Measurements from ENCODE around the gene BPIFB2. TPM values are rescaled to one million over a fixed set of nuclear protein-coding genes. Genes with fewer than 3 reads are reported as not detected.

The BPIFB2 gene
- total RNA-seq, 2 experiments from 2014 or later: not detected

DNA sequence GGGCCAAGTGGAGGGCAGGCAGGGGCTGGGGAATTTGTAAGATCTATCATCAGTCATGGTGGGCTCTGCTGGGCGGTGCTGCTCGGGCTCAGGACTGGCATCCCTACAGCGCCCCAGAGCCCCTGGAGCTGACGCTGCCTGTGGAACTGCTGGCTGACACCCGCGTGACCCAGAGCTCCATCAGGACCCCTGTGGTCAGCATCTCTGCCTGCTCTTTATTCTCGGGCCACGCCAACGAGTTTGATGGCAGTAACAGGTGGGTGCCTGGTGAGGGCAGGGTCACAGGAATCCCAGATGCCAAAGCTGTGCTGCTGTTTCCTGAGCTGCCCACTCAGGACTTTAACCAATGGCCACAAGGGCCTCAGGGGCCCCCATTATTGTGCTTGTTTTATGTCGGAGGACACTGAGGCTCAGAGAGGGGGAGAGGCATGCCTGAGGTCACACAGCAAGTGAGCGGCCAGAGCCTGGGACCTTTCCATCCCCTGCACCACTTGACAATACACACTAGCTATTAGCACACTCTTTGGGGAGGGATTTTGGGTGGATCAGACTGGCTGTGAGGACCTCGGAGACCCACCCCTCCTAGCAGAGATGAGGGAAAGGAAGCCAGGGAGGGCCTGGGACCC, 6.3 kb downstream of the BPIFB2 start:
- POLR2A ChIA-PET: no interaction called here
- Mint-ChIP-seq H3K9me3 (no peaks in the 10 kb centered on the region), H3K27ac (no peak overlapping the region), H3K4me1 (ENCODE audit: low read depth) (no peaks in the 10 kb centered on the region), H3K27me3 (no peaks in the 10 kb centered on the region), H3K4me3 (no peak overlapping the region), H3K36me3 (no peaks in the 10 kb centered on the region)
- no peak for DNase-seq
- CTCF ChIA-PET: interaction anchor here (1.1 to 2.3 kb wide), 2 partner anchors 9 to 112 kb away, joined by 4 to 7 read pairs; no protein-coding TSS in a partner anchor
- intact Hi-C loops (cut with micrococcal nuclease): no loop called here

DNA sequence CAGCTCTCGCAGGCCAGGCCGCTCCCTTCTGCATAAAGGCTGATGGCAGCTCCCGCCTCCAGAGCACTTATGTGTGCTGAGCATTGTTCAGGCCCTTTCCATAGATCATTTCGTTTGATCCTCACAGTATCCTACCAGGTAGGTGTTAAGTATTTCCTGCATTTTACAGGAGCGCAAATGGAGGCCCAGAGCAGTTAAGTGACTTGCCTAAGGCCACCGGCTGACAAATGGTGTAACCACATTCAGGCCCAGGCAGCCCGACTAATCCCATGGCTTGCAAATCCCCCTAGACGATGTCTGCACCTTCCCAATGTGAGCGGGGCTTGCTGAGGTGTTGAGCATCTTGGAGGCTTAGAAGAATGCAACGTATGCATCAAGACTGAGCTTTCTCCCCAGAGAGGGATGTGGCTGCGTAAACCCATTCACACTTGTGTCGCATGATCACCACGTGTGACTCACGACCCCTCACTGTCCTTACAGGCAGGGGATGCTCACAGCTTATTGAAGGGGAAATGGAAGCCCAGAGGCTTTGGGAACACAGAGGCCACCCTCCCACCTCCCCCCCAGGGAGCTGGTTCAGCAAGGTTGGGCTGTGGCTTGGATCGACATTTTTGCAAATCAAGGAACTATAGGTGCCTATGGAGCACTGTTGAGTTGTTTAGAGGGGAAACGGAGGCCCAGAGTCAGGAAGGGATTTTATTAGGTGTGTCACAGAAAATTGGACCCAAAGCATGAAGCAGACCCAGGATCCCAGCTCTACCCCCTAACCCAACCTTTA, 7.0 kb downstream of the BPIFB2 start:
- POLR2A ChIA-PET: no interaction called here
- no peak overlapping the region for H3K4me3 Mint-ChIP-seq
- intact Hi-C loops (cut with micrococcal nuclease): no loop called here
- no peaks in the 10 kb centered on the region for H3K4me1 Mint-ChIP-seq (ENCODE audit: low read depth)
- H3K27me3 Mint-ChIP-seq: no peaks in the 10 kb centered on the region
- CTCF ChIA-PET: interaction anchor here (1.1 to 2.3 kb wide), 2 partner anchors 10 to 113 kb away, joined by 4 to 7 read pairs; no protein-coding TSS in a partner anchor
- no peaks in the 10 kb centered on the region for H3K9me3 Mint-ChIP-seq
- no peaks in the 10 kb centered on the region for H3K36me3 Mint-ChIP-seq
- DNase-seq: no peak
- no peak overlapping the region for H3K27ac Mint-ChIP-seq

DNA sequence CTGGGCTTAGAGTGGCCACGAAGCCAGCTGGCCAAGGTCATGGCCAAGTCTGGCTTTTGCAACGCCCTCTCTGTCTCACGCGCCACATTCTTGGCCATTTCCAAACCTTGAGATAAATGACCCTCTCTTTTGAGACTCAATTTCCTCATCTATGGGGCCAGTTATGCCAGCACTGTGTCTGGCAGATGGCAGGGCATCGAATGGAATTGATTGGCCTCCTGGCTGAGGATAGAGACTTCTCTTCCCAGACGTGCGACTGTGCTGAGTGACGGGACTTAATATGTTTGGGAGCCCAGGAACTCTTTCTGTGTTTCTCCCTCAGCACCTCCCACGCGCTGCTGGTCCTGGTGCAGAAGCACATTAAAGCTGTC, 7.6 kb downstream of the BPIFB2 start:
- no peaks in the 10 kb centered on the region for H3K4me1 Mint-ChIP-seq (ENCODE audit: low read depth)
- POLR2A ChIA-PET: no interaction called here
- CTCF ChIA-PET: interaction anchor here (2.3 kb wide), 1 partner anchor 113 kb away, joined by 7 read pairs; no protein-coding TSS in a partner anchor
- no peaks in the 10 kb centered on the region for H3K36me3 Mint-ChIP-seq
- no peak for DNase-seq
- H3K9me3 Mint-ChIP-seq: no peaks in the 10 kb centered on the region
- H3K4me3 Mint-ChIP-seq: no peak overlapping the region
- H3K27me3 Mint-ChIP-seq: no peaks in the 10 kb centered on the region
- H3K27ac Mint-ChIP-seq: no peak overlapping the region
- intact Hi-C loops (cut with micrococcal nuclease): no loop called here

DNA sequence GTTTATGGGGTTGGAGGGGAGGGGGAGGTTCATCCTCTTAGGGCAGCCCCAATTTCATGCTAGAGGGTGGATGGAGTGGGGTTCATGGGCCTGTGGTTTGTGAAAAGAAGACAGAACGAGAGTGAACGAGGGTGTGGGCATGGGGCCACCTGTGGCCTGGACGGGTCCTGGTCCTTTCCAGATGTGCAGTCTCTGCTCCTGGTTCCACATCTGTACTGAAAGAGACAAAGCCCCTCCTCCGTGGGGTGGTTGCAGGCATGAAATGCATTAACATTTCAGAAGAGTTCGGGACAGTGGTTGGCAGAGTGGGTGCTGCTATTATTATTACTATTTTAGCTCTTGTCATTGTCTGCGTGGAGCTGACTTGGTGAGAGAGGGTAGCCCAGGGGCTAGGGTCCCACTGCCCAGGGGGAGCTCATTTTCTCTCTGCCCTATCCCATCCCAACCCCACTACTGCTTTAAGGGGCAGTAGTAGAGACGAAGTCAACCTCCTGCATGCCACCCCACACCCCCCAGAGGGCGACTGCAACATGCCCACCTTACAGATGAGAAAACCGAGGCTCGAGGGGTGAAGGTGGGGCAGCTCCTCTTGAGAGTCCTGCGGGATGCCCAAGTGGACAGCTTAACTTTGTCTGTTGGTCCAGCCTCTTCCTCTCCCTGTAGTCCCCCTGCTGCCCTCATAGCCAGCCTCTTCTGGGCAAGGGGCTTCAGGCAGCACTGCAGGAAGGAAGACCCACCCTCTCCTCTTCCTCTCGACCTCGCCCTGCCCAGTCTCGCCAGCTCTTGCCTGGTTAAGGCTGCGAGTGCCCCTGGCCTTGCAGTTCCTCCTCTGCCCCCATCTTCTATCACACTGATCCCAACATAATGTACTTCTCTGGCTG, 8.4 kb downstream of the BPIFB2 start:
- no peaks in the 10 kb centered on the region for H3K4me1 Mint-ChIP-seq (ENCODE audit: low read depth)
- CTCF ChIA-PET: interaction anchor here (1.2 kb wide), 1 partner anchor 71 kb away, joined by 3 read pairs; no protein-coding TSS in a partner anchor
- no peaks in the 10 kb centered on the region for H3K36me3 Mint-ChIP-seq
- no peak overlapping the region for H3K27ac Mint-ChIP-seq
- intact Hi-C loops (cut with micrococcal nuclease): no loop called here
- DNase-seq: no peak
- H3K4me3 Mint-ChIP-seq: no peak overlapping the region
- H3K9me3 Mint-ChIP-seq: no peaks in the 10 kb centered on the region
- no peaks in the 10 kb centered on the region for H3K27me3 Mint-ChIP-seq
- POLR2A ChIA-PET: interaction anchor here (0.5 kb wide), 1 partner anchor 292 kb away, joined by 5 read pairs; no protein-coding TSS in a partner anchor

DNA sequence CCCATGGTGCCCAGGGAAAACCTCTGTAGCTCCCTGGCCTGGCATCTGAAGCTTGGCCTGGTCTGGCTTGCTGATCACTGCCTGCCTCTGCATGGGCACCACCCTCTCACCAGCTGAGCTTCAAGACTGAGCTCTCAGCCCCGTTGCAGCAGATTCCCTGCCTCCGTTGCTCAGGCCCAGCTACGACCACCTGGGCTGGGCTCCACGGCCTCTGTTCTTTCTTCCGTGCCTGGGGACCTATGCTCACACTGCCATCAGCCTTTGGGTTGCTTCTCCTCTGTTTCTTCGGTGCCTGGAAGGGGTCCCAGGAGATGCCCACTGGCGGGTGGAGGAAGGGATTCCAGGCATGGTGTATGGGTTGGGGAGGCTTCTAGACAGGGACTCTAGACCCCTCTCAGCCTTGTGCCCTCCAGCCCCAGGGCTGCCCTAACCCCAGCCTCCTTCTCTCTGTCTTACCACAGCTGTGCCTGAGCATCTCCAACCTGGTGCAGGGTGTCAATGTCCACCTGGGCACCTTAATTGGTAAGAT, 9.1 kb downstream of the BPIFB2 start:
- no peak for DNase-seq
- Mint-ChIP-seq H3K4me1 (ENCODE audit: low read depth) (no peaks in the 10 kb centered on the region), H3K36me3 (no peaks in the 10 kb centered on the region), H3K9me3 (no peaks in the 10 kb centered on the region), H3K27me3 (no peaks in the 10 kb centered on the region), H3K4me3 (no peak overlapping the region), H3K27ac (no peak overlapping the region)
- ChIA-PET CTCF (interaction anchor here (1.2 to 1.6 kb wide), 2 partner anchors 12 to 72 kb away, joined by 3 to 5 read pairs; no protein-coding TSS in a partner anchor), POLR2A (no interaction called here)
- intact Hi-C loops (cut with micrococcal nuclease): no loop called here

DNA sequence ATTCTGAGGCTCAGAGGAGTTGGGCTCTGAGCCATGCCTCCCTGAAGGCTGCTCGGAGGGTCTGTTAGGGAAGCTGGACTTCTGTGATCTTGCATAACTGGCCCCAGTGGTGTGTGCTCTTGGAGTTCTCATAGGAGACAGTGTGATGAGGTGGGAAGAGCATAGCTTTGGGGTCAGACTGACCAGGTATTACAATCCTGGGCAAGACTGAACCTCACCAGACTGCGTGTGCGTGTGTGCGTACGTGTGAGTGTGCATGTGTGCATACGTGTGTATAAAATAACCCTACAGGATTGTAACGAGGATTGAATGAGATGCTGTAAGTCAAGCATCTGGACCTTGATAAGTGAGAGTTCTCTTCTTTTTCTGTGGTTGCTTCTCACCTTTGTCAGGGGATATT, 10.0 kb downstream of the BPIFB2 start:
- Mint-ChIP-seq H3K4me3 (no peak overlapping the region), H3K4me1 (ENCODE audit: low read depth) (no peaks in the 10 kb centered on the region), H3K27me3 (no peaks in the 10 kb centered on the region), H3K9me3 (no peaks in the 10 kb centered on the region), H3K36me3 (no peaks in the 10 kb centered on the region), H3K27ac (no peak overlapping the region)
- DNase-seq: no peak
- POLR2A ChIA-PET: no interaction called here
- intact Hi-C loops (cut with micrococcal nuclease): no loop called here
- CTCF ChIA-PET: interaction anchor here (0.6 to 1.6 kb wide), 2 partner anchors 13 to 115 kb away, joined by 3 to 5 read pairs; no protein-coding TSS in a partner anchor

DNA sequence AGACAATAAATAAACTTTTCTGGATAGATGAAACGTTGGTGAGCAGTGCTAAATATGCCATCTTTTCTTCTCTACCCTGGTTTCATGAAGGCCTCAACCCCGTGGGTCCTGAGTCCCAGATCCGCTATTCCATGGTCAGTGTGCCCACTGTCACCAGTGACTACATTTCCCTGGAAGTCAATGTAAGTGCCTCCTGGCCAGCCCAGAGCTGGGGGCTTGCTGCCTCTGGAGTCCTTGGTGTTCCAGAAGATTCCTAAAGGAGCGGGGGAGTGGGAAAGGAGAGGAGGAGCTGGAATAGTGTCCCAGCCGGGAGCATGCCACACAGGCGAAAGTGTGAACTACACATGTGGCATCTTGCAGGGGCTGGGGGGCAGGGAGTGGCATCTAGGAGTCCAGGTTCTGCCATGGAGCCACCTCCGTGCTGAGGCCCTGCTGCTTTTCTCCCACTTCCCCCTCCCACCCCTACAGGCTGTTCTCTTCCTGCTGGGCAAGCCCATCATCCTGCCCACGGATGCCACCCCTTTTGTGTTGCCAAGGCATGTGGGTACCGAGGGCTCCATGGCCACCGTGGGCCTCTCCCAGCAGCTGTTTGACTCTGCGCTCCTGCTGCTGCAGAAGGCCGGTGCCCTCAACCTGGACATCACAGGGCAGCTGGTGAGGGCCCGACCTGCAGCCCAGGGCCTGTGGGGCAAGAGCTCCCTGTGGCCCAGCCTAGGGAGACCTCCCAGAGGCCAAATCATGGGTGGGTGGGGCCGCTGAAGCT, 10.8 kb downstream of the BPIFB2 start:
- Mint-ChIP-seq H3K4me1 (ENCODE audit: low read depth) (no peaks in the 10 kb centered on the region), H3K27ac (no peak overlapping the region), H3K36me3 (no peaks in the 10 kb centered on the region), H3K4me3 (no peak overlapping the region), H3K9me3 (no peaks in the 10 kb centered on the region), H3K27me3 (no peaks in the 10 kb centered on the region)
- POLR2A ChIA-PET: no interaction called here
- no peak for DNase-seq
- intact Hi-C loops (cut with micrococcal nuclease): no loop called here
- CTCF ChIA-PET: interaction anchor here (1.0 to 1.6 kb wide), 3 partner anchors 13 to 240 kb away, joined by 3 to 5 read pairs (median 3); no protein-coding TSS in a partner anchor

DNA sequence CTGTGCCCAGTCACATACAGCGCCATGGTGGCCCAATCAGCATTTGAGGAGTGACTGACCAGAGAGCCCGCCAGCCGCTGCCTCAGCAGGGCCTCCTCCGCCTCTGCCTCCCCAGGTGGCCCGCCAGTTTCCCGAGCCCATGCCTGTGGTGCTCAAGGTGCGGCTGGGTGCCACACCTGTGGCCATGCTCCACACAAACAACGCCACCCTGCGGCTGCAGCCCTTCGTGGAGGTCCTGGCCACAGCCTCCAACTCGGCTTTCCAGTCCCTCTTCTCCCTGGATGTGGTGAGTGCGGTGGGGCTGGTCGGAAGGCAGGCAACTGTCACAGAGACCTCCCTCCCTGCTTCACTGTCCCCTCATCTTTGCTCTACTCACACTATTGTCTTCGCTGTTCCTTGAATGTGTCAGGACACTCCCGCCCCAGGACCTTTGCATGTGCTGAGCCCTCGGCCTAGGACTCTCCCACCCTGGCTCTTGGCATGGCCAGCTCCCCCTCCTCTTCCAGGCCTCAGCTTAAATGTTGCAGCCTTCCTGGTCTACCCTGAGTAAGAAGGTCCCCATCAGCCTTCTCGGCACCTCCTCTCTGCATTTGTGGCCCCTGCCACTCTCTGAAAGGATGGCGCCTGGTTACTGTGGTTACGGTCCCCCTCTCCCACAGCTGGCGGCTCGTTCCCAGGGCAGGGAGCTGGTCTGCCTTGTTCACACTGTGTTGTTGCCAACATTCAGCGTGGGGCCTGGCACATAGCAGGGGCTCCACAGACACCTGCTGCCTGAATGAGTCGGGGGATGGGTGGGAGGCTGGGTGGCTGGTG, 12.2 kb downstream of the BPIFB2 start:
- intact Hi-C loops (cut with micrococcal nuclease): no loop called here
- no peaks in the 10 kb centered on the region for H3K4me1 Mint-ChIP-seq (ENCODE audit: low read depth)
- no peaks in the 10 kb centered on the region for H3K9me3 Mint-ChIP-seq
- ChIA-PET CTCF (interaction anchor here (1.0 kb wide), 1 partner anchor 118 kb away, joined by 3 read pairs; no protein-coding TSS in a partner anchor), POLR2A (no interaction called here)
- no peak overlapping the region for H3K4me3 Mint-ChIP-seq
- H3K36me3 Mint-ChIP-seq: no peaks in the 10 kb centered on the region
- DNase-seq: no peak
- no peak overlapping the region for H3K27ac Mint-ChIP-seq
- H3K27me3 Mint-ChIP-seq: no peaks in the 10 kb centered on the region

DNA sequence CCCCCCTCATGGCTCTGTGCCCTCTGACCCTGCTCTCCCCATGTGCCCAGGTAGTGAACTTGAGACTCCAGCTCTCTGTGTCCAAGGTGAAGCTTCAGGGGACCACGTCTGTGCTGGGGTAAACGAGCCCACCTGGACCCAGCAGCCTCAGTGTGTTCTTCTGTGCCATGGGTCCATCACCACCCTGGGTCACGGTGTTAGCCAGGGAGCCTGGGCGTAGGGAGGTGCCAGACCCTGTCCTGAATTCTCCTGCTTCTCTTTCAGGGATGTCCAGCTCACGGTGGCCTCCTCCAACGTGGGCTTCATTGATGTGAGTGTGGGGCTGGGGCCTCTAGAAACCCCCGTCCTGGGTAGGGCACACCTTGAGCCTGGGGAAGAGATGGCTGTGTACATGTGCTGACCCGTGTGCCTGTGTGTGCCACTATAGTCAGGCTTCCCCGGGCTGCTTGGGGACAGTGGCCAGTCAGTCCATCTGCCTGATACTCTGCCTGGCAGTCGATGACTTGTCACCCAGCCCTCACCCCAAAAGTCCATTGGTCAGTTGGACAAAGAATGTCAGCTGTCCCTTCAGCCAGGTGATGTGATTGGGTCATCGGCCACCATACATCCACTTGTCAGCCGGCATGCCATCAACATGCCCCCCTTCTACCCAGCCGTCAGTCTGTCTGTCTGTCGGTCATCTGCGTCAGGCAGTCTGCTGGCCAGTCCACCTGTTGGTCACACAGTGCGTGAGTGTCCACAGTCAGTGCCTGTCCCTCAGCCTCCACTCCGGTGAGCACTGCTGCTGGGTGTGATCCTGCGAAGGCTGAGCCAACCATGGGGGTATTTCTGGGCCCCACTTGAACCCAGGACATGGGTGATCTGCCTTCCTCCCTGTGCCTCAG, 13.0 kb downstream of the BPIFB2 start:
- H3K27me3 Mint-ChIP-seq: no peaks in the 10 kb centered on the region
- no peak for DNase-seq
- ChIA-PET POLR2A (no interaction called here), CTCF (no interaction called here)
- no peaks in the 10 kb centered on the region for H3K4me1 Mint-ChIP-seq (ENCODE audit: low read depth)
- H3K9me3 Mint-ChIP-seq: no peaks in the 10 kb centered on the region
- H3K4me3 Mint-ChIP-seq: no peak overlapping the region
- intact Hi-C loops (cut with micrococcal nuclease): no loop called here
- no peaks in the 10 kb centered on the region for H3K36me3 Mint-ChIP-seq
- no peak overlapping the region for H3K27ac Mint-ChIP-seq

DNA sequence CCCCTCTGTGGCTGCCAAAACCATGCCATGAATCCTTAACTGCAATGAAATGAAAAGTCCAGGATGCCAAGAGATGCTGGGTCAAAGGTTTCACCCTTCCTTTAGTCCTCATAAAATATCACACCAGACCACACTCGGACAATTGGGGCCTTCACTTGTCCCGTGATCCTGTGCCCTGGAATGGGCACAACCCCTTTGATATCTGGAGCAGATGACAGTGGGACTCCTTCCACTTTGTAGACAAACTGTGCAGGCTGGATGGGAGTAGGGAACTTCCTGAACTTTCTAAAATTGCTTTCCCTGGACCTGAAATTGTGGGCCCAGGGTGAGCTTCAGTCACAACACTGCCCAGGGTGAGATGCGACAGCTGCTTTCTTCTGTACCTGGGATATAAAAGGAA, 14.4 kb downstream of the BPIFB2 start:
- no peaks in the 10 kb centered on the region for H3K27me3 Mint-ChIP-seq
- H3K4me3 Mint-ChIP-seq: no peak overlapping the region
- H3K27ac Mint-ChIP-seq: no peak overlapping the region
- no peak for DNase-seq
- intact Hi-C loops (cut with micrococcal nuclease): no loop called here
- no peaks in the 10 kb centered on the region for H3K9me3 Mint-ChIP-seq
- ChIA-PET POLR2A (no interaction called here), CTCF (no interaction called here)
- H3K4me1 Mint-ChIP-seq (ENCODE audit: low read depth): no peaks in the 10 kb centered on the region
- no peaks in the 10 kb centered on the region for H3K36me3 Mint-ChIP-seq

Measured in activated CD4-positive, alpha-beta memory T cell treated with anti-CD3 and anti-CD28 coated beads for 36 hours (primary cell).